MM.1S (cell line): Measurements from ENCODE around the gene RNF123.

Source experiments
- DNase-seq: peaks from one replicate; pipeline ENCODE4 v3.0.0-alpha.2; 2015
- H2AFZ ChIP-seq: fragments of 300-600 bp; sonication (generic); 2 replicates; pipeline ENCODE4 v1.6.0; 2016; ENCODE audit warnings: antibody characterized with exemption, low read length
- H3F3A ChIP-seq: fragments of 300-600 bp; sonication (generic); 2 replicates; pipeline ENCODE4 v1.6.1; 2016; ENCODE audit warnings: mild to moderate bottlenecking, antibody characterized with exemption, low read length, moderate library complexity, mixed read lengths; ENCODE audit not compliant: insufficient read depth
- H3K27ac ChIP-seq: fragments of 300-600 bp; sonication (generic); 2 replicates; pipeline ENCODE4 v1.5.1; 2016; ENCODE audit warnings: mild to moderate bottlenecking, low read length
- H3K27me3 ChIP-seq: fragments of 300-600 bp; sonication (generic); replicated peaks from 2 replicates; pipeline ENCODE4 v1.6.0; 2016; ENCODE audit warnings: low read length; ENCODE audit not compliant: insufficient read depth
- H3K36me3 ChIP-seq: fragments of 300-600 bp; sonication (generic); replicated peaks from 2 replicates; pipeline ENCODE4 v1.6.1; 2016; ENCODE audit warnings: mild to moderate bottlenecking, low read length, mixed read lengths; ENCODE audit not compliant: insufficient read depth
- H3K4me1 ChIP-seq: fragments of 300-600 bp; sonication (generic); 2 replicates; pipeline ENCODE4 v1.6.1; 2016; ENCODE audit warnings: low read length, mixed read lengths
- H3K4me2 ChIP-seq: fragments of 300-600 bp; sonication (generic); 2 replicates; pipeline ENCODE4 v1.6.0; 2016; ENCODE audit warnings: low read depth, low read length
- H3K4me3 ChIP-seq: fragments of 300-600 bp; sonication (generic); 2 replicates; pipeline ENCODE4 v1.5.1; 2016; ENCODE audit warnings: low read length, mixed read lengths
- H3K79me2 ChIP-seq: fragments of 300-600 bp; sonication (generic); 2 replicates; pipeline ENCODE4 v1.6.1; 2016; ENCODE audit warnings: mixed run types, low read length, mixed read lengths
- H3K9ac ChIP-seq: fragments of 300-600 bp; sonication (generic); 2 replicates; pipeline ENCODE4 v1.6.1; 2016; ENCODE audit warnings: low read length, mixed read lengths
- H3K9me2 ChIP-seq: fragments of 300-600 bp; sonication (generic); replicated peaks from 2 replicates; pipeline ENCODE4 v1.6.1; 2016; ENCODE audit warnings: mild to moderate bottlenecking, low read length, mixed read lengths; ENCODE audit not compliant: insufficient read depth
- H3K9me3 ChIP-seq: fragments of 300-600 bp; sonication (generic); replicated peaks from 2 replicates; pipeline ENCODE4 v1.6.1; 2016; ENCODE audit warnings: mild to moderate bottlenecking, low read length, mixed read lengths; ENCODE audit not compliant: insufficient read depth
- H4K20me1 ChIP-seq: fragments of 300-600 bp; sonication (generic); 2 replicates; pipeline ENCODE4 v1.6.1; 2016; ENCODE audit warnings: mild to moderate bottlenecking, low read length, moderate library complexity, mixed read lengths; ENCODE audit not compliant: insufficient read depth
- EZH2 ChIP-seq: fragments of 300-600 bp; sonication (generic); optimal IDR thresholded peaks from 2 replicates; pipeline ENCODE3; 2017; ENCODE audit warnings: low read depth, mild to moderate bottlenecking, antibody characterized with exemption, low read length, mixed read lengths
- EZH2phosphoT487 ChIP-seq: fragments of 300-600 bp; sonication (generic); IDR thresholded peaks from 2 replicates; pipeline ENCODE4 v1.6.1; 2018; ENCODE audit warnings: antibody characterized with exemption, low read length
- TF ChIP-seq, protein P1 (sequence below): fragments of 300-600 bp; sonication (generic); IDR thresholded peaks from 2 replicates; pipeline ENCODE4 v1.5.1; 2016; ENCODE audit warnings: antibody characterized with exemption, low read length, mixed read lengths

RNF123 gene

DNA sequence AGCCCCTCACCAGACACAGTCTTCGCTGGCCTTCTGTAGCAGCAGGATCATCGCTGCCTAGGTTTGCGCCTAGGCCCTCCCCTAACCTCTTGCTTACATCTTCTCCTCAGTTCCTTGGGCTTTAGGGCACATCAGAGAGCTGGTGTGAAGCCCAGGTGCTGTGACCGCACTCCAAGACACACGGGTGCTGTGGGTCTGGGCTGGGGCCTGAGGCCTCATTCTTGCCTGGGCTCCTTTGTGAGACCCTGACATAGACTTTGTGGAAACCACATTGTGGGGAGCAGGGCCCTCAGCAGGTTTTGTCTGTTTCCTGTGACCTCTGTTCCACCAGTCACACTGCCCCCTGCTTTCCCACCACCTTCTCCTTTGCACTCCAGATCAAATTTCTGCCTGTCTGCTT lies 22.1 kb downstream of the RNF123 start:
- no peak overlapping the region for H3K4me2 ChIP-seq

DNA sequence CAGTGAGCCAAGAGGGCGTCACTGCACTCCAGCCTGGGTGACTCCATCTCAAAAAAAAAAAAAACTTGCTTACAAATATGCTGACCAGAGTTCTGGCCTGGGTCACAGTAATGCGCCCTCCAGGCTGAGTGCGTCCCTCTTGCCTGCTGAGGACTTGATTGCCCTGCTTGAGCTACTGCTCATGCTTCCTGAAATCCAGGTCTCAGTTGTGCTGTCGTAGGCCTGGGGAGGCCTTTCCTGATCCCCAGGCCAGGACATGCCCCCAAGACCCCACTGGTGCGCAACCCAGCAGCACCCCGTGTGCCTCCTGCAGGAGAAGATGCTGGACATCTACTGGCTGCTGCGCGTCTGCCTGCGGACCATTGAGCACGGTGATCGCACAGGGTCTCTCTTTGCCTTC lies 22.8 kb downstream of the RNF123 start:
- no peak overlapping the region for H3K9ac ChIP-seq

More for the DNA sequence above, 22.1 kb downstream of the RNF123 start:
- Histone ChIP-seq H3K79me2 (no peaks in the 10 kb centered on the region), H3K4me1 (no peaks in the 10 kb centered on the region), H3K9ac (no peak overlapping the region), H3K27me3 (no peaks in the 10 kb centered on the region), H3K9me2 (no peaks in the 10 kb centered on the region), H3K27ac (no peak overlapping the region), H3K4me3 (no peak overlapping the region), H3K9me3 (no peaks in the 10 kb centered on the region), H3F3A (no peaks in the 10 kb centered on the region), H4K20me1 (no peaks in the 10 kb centered on the region), H2AFZ (no peak overlapping the region), H3K36me3 (no peaks in the 10 kb centered on the region)
- DNase-seq, result no peak
- TF ChIP-seq EZH2, result no peak
- no peak for TF ChIP-seq EZH2phosphoT487
- TF ChIP-seq, protein P1, sequence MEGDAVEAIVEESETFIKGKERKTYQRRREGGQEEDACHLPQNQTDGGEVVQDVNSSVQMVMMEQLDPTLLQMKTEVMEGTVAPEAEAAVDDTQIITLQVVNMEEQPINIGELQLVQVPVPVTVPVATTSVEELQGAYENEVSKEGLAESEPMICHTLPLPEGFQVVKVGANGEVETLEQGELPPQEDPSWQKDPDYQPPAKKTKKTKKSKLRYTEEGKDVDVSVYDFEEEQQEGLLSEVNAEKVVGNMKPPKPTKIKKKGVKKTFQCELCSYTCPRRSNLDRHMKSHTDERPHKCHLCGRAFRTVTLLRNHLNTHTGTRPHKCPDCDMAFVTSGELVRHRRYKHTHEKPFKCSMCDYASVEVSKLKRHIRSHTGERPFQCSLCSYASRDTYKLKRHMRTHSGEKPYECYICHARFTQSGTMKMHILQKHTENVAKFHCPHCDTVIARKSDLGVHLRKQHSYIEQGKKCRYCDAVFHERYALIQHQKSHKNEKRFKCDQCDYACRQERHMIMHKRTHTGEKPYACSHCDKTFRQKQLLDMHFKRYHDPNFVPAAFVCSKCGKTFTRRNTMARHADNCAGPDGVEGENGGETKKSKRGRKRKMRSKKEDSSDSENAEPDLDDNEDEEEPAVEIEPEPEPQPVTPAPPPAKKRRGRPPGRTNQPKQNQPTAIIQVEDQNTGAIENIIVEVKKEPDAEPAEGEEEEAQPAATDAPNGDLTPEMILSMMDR, result no peak

DNA sequence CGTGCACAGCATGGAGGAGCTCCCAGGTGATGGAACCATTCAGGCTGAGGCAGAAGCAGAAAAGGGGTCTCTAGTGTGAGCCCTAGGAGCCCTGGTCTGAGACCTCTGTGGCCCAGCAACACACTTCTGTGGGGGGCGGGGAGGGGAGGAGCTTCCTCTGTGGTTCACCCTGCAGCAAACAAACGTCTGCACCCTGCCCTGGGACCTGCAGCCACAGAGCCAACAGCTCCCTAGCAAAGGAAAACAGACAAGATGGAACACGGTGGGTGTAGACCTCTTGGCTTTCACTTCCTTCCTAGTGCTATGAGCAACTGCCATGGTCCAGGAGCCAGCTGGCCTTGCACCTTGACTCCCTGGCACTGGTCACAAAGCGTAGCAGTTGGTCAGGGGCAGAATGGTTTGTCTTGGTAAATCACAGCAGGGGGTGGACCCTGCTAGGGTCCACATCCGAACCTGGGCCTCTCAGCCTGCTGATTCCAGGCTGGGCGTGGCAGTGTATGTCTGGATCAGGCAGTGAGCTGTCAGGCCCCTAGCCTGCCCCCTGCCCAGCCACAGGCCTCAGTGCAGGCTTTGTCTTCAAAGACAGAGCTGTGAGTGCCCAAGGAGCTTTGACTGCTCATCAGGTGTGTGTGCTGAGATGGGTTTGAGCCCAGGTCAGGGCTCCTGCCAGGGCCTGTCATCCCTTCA lies 23.4 kb downstream of the RNF123 start:
- TF ChIP-seq, protein P1, result no peak
- no peak for TF ChIP-seq EZH2
- TF ChIP-seq EZH2phosphoT487, result no peak
- Histone ChIP-seq H3K27me3 (no peaks in the 10 kb centered on the region), H3K9me3 (no peaks in the 10 kb centered on the region), H3K79me2 (no peaks in the 10 kb centered on the region), H4K20me1 (no peaks in the 10 kb centered on the region), H3K9ac (no peak overlapping the region), H3K36me3 (no peaks in the 10 kb centered on the region), H3K4me2 (no peak overlapping the region), H3F3A (no peaks in the 10 kb centered on the region), H3K4me1 (no peaks in the 10 kb centered on the region), H3K27ac (no peak overlapping the region), H3K4me3 (no peak overlapping the region), H3K9me2 (no peaks in the 10 kb centered on the region), H2AFZ (no peak overlapping the region)
- no peak for DNase-seq

More for the DNA sequence above, 22.8 kb downstream of the RNF123 start:
- no peak for DNase-seq
- Histone ChIP-seq H3K4me1 (no peaks in the 10 kb centered on the region), H3K27me3 (no peaks in the 10 kb centered on the region), H3K79me2 (no peaks in the 10 kb centered on the region), H4K20me1 (no peaks in the 10 kb centered on the region), H3F3A (no peaks in the 10 kb centered on the region), H3K27ac (no peak overlapping the region), H2AFZ (no peak overlapping the region), H3K36me3 (no peaks in the 10 kb centered on the region), H3K9me2 (no peaks in the 10 kb centered on the region), H3K9me3 (no peaks in the 10 kb centered on the region), H3K4me3 (no peak overlapping the region), H3K4me2 (no peak overlapping the region)
- TF ChIP-seq, protein P1, result no peak
- TF ChIP-seq EZH2phosphoT487 (no peak), EZH2 (no peak)
